ENCODE results near the gene FLYWCH2.

DNA sequence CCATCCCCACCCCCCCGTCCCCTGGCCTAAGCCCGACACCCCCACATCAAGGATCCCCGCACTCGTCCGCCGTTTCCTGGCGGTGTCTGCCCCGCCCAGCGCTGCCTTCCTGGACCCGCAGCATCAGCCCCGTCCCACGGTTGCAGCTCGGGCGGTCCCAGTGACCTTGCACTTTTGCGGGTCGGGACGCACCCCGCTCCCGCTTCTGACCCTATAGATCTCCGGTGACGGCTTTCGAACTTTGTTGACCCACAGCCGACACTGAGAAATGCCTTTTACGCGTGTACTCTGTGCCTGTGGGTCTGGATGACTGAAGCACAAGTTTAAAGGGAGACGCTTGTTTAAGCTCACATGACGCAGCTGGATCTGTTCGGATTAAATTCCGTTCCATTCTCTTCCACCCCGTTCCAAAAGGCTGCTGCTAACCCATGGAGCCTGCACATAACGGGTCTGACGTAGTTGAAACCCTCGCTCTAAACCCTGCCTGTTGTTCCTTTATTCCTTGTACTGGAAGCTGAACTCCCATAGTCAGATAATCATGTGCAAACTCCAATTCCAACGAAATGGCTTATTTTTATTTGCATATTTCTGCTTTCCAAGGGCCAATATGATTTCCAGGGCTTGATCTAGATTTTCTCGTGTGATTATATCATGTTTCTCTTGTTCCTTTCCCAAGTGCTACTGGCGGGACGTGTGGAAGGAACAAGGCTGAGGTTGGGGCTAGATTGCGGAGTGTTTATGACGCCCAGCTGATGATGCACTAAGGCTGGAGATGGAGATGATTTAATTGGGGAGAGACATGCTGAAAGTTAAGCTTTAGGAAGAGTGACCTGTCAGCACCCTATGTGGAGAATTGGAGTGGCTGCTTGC is 29.6 kb downstream of the FLYWCH2 start:
- no peak for TF ChIP-seq GATA3 (IDR thresholded peaks at IDR 0.05; ENCODE audit: low read depth, low read length)
- no peak for TF ChIP-seq GATA2 (IDR thresholded peaks at IDR 0.05; ENCODE audit: low read depth, low read length)
